ENCODE data around the gene SBDS.
A peak's percentile ranks its signal among the peaks of the same experiment; 100 is the strongest.
"Not testable (repeated sequence)": the region's sequence is repeated elsewhere in the genome, so short reads cannot be mapped to it uniquely, and the experiment has no call there.

The SBDS gene

GRCh38 chr7:66995050-66995776, at the start of gene SBDS:
Gene SBDS (minus strand): TSS chr7:66995586. CDS start chr7:66995417, 169 bp downstream.
- peak; percentile 90 to 99 (median 92) for DNase-seq
- intact Hi-C loops (cut with DNase I): loop anchor here (10.0 kb wide), 1 partner anchor 500 kb away; no protein-coding TSS in a partner anchor

GRCh38 chr7:67043559-67043930, 48.2 kb upstream of the SBDS start:
- intact Hi-C loops (cut with DNase I); DNase-seq: not testable (repeated sequence)

- intact Hi-C loops (cut with DNase I): not testable (repeated sequence)
- peak in 8 of 10 donors; percentile 28 to 93 (median 62) for DNase-seq
These were observed 47.6 kb upstream of the SBDS start for GRCh38 chr7:67042781-67043558.

- DNase-seq; intact Hi-C loops (cut with DNase I): not testable (repeated sequence)
These were observed 45.4 kb upstream of the SBDS start for GRCh38 chr7:67040832-67041231.

GRCh38 chr7:67036432-67037395, 41.3 kb upstream of the SBDS start:
- DNase-seq: peak; percentile 58 to 98 (median 77)
- intact Hi-C loops (cut with DNase I): not testable (repeated sequence)

- intact Hi-C loops (cut with DNase I): no loop called here
- no peak for DNase-seq
These were observed 37.9 kb upstream of the SBDS start for GRCh38 chr7:67033251-67033650.

- intact Hi-C loops (cut with DNase I); DNase-seq: not testable (repeated sequence)
These were observed 36.3 kb upstream of the SBDS start for GRCh38 chr7:67031685-67032084.

GRCh38 chr7:67025459-67025858, 30.1 kb upstream of the SBDS start:
- DNase-seq; intact Hi-C loops (cut with DNase I): not testable (repeated sequence)

GRCh38 chr7:67022511-67022910, 27.1 kb upstream of the SBDS start:
- intact Hi-C loops (cut with DNase I): no loop called here
- no peak for DNase-seq

GRCh38 chr7:67021260-67021659, 25.9 kb upstream of the SBDS start:
- no peak for DNase-seq
- intact Hi-C loops (cut with DNase I): no loop called here

GRCh38 chr7:67019562-67020390, 24.4 kb upstream of the SBDS start:
- DNase-seq: no peak
- intact Hi-C loops (cut with DNase I): no loop called here

GRCh38 chr7:67018940-67019339, 23.6 kb upstream of the SBDS start:
- DNase-seq: no peak
- intact Hi-C loops (cut with DNase I): no loop called here

- DNase-seq; intact Hi-C loops (cut with DNase I): not testable (repeated sequence)
These were observed 22.6 kb upstream of the SBDS start for GRCh38 chr7:67017971-67018370.

- DNase-seq; intact Hi-C loops (cut with DNase I): not testable (repeated sequence)
These were observed 18.8 kb upstream of the SBDS start for GRCh38 chr7:67014076-67014622.

- DNase-seq; intact Hi-C loops (cut with DNase I): not testable (repeated sequence)
These were observed 14.3 kb upstream of the SBDS start for GRCh38 chr7:67009677-67010076.

GRCh38 chr7:67008260-67008659, 12.9 kb upstream of the SBDS start:
- intact Hi-C loops (cut with DNase I): no loop called here
- no peak for DNase-seq

GRCh38 chr7:67006965-67007364, 11.6 kb upstream of the SBDS start:
- intact Hi-C loops (cut with DNase I): no loop called here

GRCh38 chr7:67004145-67004544, 8.8 kb upstream of the SBDS start:
- intact Hi-C loops (cut with DNase I); DNase-seq: not testable (repeated sequence)

More at GRCh38 chr7:67006965-67007364, 11.6 kb upstream of the SBDS start:
- DNase-seq: no peak

GRCh38 chr7:67000601-67001258, 5.3 kb upstream of the SBDS start:
- not testable (repeated sequence) for DNase-seq

More at GRCh38 chr7:67000601-67001258, 5.3 kb upstream of the SBDS start:
- intact Hi-C loops (cut with DNase I): not testable (repeated sequence)

All from posterior cingulate gyrus (tissue), 11 donors.